WI38 (cell line): ENCODE measurements around the gene ADORA3.

Experiments used
- H3K4me3 ChIP-seq: 2 replicates; pipeline ENCODE4 v1.5.1; 2011; ENCODE audit warnings: low read depth, mild to moderate bottlenecking, control low read depth, low read length
- CTCF ChIP-seq: IDR thresholded peaks from 2 replicates; pipeline ENCODE4 v1.5.1; 2012; ENCODE audit warnings: low read depth, mild to moderate bottlenecking, control low read depth, low read length

ADORA3 gene

GRCh38 chr1:111540928-111541327, 37.5 kb upstream of the ADORA3 start:
- TF ChIP-seq CTCF = no peak
- H3K4me3 ChIP-seq = no peak overlapping the region

GRCh38 chr1:111538343-111539025, 35.1 kb upstream of the ADORA3 start:
- H3K4me3 ChIP-seq = no peak overlapping the region
- no peak for TF ChIP-seq CTCF

GRCh38 chr1:111535256-111536191, 32.1 kb upstream of the ADORA3 start:
- no peak for TF ChIP-seq CTCF
- no peak overlapping the region for H3K4me3 ChIP-seq

- H3K4me3 ChIP-seq = no peak overlapping the region
- no peak for TF ChIP-seq CTCF
These were observed 16.6 kb upstream of the ADORA3 start for GRCh38 chr1:111520053-111520452.

GRCh38 chr1:111517469-111518225, 14.2 kb upstream of the ADORA3 start:
- H3K4me3 ChIP-seq = no peak overlapping the region
- no peak for TF ChIP-seq CTCF

GRCh38 chr1:111516005-111516535, 12.6 kb upstream of the ADORA3 start:
- TF ChIP-seq CTCF = peak; percentile 28
- H3K4me3 ChIP-seq = peak overlapping the region; percentile 49
